DOHH2 (cell line): Measurements from ENCODE around the gene STT3B.

Experiments used
- EZH2phosphoT487 ChIP-seq: fragments of 200-600 bp; sonication (generic); IDR thresholded peaks from 2 replicates; pipeline ENCODE4 v1.6.1; 2017; ENCODE audit warnings: borderline replicate concordance, mild to moderate bottlenecking, antibody characterized with exemption, low read length, moderate library complexity, mixed read lengths
- TF ChIP-seq, protein P1 (sequence below): fragments of 200-600 bp; sonication (generic); IDR thresholded peaks from one replicate; pipeline ENCODE4 v1.5.1; 2014; ENCODE audit warnings: antibody characterized with exemption, mild to moderate bottlenecking, low read depth, low read length; ENCODE audit not compliant: poor library complexity, severe bottlenecking

GRCh38 chr3:31600431-31600830 is 67.7 kb downstream of the STT3B start:
- TF ChIP-seq, protein P1, sequence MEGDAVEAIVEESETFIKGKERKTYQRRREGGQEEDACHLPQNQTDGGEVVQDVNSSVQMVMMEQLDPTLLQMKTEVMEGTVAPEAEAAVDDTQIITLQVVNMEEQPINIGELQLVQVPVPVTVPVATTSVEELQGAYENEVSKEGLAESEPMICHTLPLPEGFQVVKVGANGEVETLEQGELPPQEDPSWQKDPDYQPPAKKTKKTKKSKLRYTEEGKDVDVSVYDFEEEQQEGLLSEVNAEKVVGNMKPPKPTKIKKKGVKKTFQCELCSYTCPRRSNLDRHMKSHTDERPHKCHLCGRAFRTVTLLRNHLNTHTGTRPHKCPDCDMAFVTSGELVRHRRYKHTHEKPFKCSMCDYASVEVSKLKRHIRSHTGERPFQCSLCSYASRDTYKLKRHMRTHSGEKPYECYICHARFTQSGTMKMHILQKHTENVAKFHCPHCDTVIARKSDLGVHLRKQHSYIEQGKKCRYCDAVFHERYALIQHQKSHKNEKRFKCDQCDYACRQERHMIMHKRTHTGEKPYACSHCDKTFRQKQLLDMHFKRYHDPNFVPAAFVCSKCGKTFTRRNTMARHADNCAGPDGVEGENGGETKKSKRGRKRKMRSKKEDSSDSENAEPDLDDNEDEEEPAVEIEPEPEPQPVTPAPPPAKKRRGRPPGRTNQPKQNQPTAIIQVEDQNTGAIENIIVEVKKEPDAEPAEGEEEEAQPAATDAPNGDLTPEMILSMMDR: no peak
- no peak for TF ChIP-seq EZH2phosphoT487
